Psoas muscle (tissue), 8 donors: ENCODE data around the gene MRPS24. TPM values are rescaled to one million over a fixed set of nuclear protein-coding genes. Genes with fewer than 3 reads are reported as not detected.

Source experiments
- ATAC-seq, 4 donors: fragments of 200-7000 bp; cut with Tn5 transposase; one replicate each; pipeline ENCODE4 v1.9.1; 2020; ENCODE audit warnings: moderate library complexity in 3 of 4, mild to moderate bottlenecking in 2 of 4
- DNase-seq, 2 donors: peaks; one replicate each; pipeline ENCODE4 v3.0.0-alpha.2; 2020
- H3K27ac ChIP-seq: fragments of 200-600 bp; one replicate; pipeline ENCODE4 v1.8.0; 2022
- H3K27me3 ChIP-seq, 3 donors: fragments of 200-600 bp in 1 of 3; one replicate each; pipeline versions ENCODE4 v1.6.1 to v1.8.0; 2013 to 2022; ENCODE audit warnings: low read length in 2 of 3, mild to moderate bottlenecking in 2 of 3, moderate library complexity in 1 of 3; ENCODE audit not compliant: insufficient read depth in 3 of 3
- H3K36me3 ChIP-seq, 2 donors: fragments of 200-600 bp in 1 of 2; one replicate each; pipeline versions ENCODE4 v1.6.1 to v1.8.0; 2013 to 2022; ENCODE audit warnings: low read depth in 1 of 2, mild to moderate bottlenecking in 1 of 2, moderate library complexity in 1 of 2; ENCODE audit not compliant: insufficient read depth in 1 of 2
- H3K4me1 ChIP-seq: fragments of 200-600 bp; one replicate; pipeline ENCODE4 v1.8.0; 2022
- H3K4me3 ChIP-seq: fragments of 200-600 bp; one replicate; pipeline ENCODE4 v1.8.0; 2022; ENCODE audit warnings: mild to moderate bottlenecking
- H3K9me3 ChIP-seq: fragments of 200-600 bp; one replicate; pipeline ENCODE4 v1.8.0; 2022
- CTCF ChIP-seq: fragments of 200-600 bp; IDR thresholded peaks from one replicate; pipeline ENCODE4 v1.8.0; 2022; ENCODE audit warnings: antibody characterized with exemption
- WGBS, 3 donors: extraction: QIAGEN DNeasy Blood & Tissue Kit; methylation state at CpG; one replicate each; pipeline versions ENCODE4 v1.1.6 to v1.1.7; 2013; 5-methylcytosine and 5-hydroxymethylcytosine counted together
- intact Hi-C, 2 donors: fragments of 100-400 bp; cut with DNase I; formaldehyde crosslinking; loops; one replicate each; pipeline versions ENCODE4 v1.11.0 to v1.14.2; 2022
- polyA plus RNA-seq, 3 donors: library from polyadenylated mRNA; stranded (reverse); fragments of 200-250 nt; gene quantifications; one replicate each; pipeline ENCODE4 v1.2.3, GENCODE V29; 2013
- total RNA-seq, 4 donors: library from RNA; stranded (reverse); fragmentation: NEBNext Ultra II Directional in 2 of 4; extraction: Animal tissue kit (Norgen Biotek cat#: 25700) in 2 of 4; gene quantifications; one replicate each; pipeline versions ENCODE4 v1.2.1 to v1.2.4, GENCODE V29; 2021 to 2023
- donor health status: healthy with polysubstance abuse.
- donor health status: DM: no; HTN: no; CAD: no; lungs with moderate emphysema.
- donor health status: Bipolar disorder and iron deficiency.
- donor health status: healthy.
- donor health status: DM: yes; HTN: yes; CAD: no.
- donor health status: DM: no; HTN: no; CAD: no.
- donor health status: DM: no; HTN: no; CAD: no.
- donor health status: DM: yes; HTN: yes; CAD: no.

MRPS24 gene
- total and polyA plus RNA-seq, 7 donors = 173 to 430 (median 200) TPM

- H3K36me3 ChIP-seq = peaks cover 0 to 85% of the 10 kb centered on the region in 2 donors
- H3K27me3 ChIP-seq = no peaks in the 10 kb centered on the region
- no peaks in the 10 kb centered on the region for H3K9me3 ChIP-seq
- H3K4me3 ChIP-seq = no peak overlapping the region
- intact Hi-C loops = no loop called here
- WGBS, 3 donors = 65 to 80% (median 68%) methylated on average over 38 of the region's 38 CpGs
- TF ChIP-seq CTCF = no peak
- DNase-seq = peak in 1 of 2 donors; percentile 70
- peak; percentile 50 to 80 (median 65) for ATAC-seq
- H3K27ac ChIP-seq = peak overlapping the region; percentile 83
- H3K4me1 ChIP-seq = peaks cover 39% of the 10 kb centered on the region
These were observed 8.9 kb upstream of the MRPS24 start for GRCh38 chr7:43877968-43878864.

GRCh38 chr7:43876976-43877745 lies 7.8 kb upstream of the MRPS24 start:
- ATAC-seq (no peak), DNase-seq (peak in 1 of 2 donors; percentile 53)
- 84 to 93% (median 85%) methylated on average over 29 of the region's 29 CpGs for WGBS, 3 donors
- peaks cover 48% of the 10 kb centered on the region for H3K4me1 ChIP-seq
- H3K9me3 ChIP-seq = no peaks in the 10 kb centered on the region
- H3K36me3 ChIP-seq = peaks cover 0 to 78% of the 10 kb centered on the region in 2 donors
- no peaks in the 10 kb centered on the region for H3K27me3 ChIP-seq
- intact Hi-C loops = no loop called here
- no peak overlapping the region for H3K4me3 ChIP-seq
- H3K27ac ChIP-seq = peak overlapping the region; percentile 83
- TF ChIP-seq CTCF = no peak

- Histone ChIP-seq H3K27ac (no peak overlapping the region), H3K4me3 (no peak overlapping the region), H3K27me3 (no peaks in the 10 kb centered on the region), H3K9me3 (no peaks in the 10 kb centered on the region), H3K4me1 (peaks cover 56% of the 10 kb centered on the region), H3K36me3 (peaks cover 0 to 70% of the 10 kb centered on the region in 2 donors)
- intact Hi-C loops = no loop called here
- ATAC-seq = no peak
- 84 to 93% (median 88%) methylated on average over 7 of the region's 7 CpGs for WGBS, 3 donors
- DNase-seq = no peak
- no peak for TF ChIP-seq CTCF
These were observed 6.9 kb upstream of the MRPS24 start for GRCh38 chr7:43876241-43876640.

- intact Hi-C loops = loop anchor here (2.0 to 5.0 kb wide), 2 partner anchors 54 kb away; partner anchors contain the start of gene UBE2D4 (in 2 of the 2)
- H3K9me3 ChIP-seq = no peaks in the 10 kb centered on the region
- peaks cover 0 to 41% of the 10 kb centered on the region in 2 donors for H3K36me3 ChIP-seq
- no peaks in the 10 kb centered on the region for H3K27me3 ChIP-seq
- DNase-seq = peak; percentile 69 to 79
- TF ChIP-seq CTCF = no peak
- H3K27ac ChIP-seq = peak overlapping the region; percentile 86
- H3K4me3 ChIP-seq = no peak overlapping the region
- 66 to 88% (median 72%) methylated on average over 5 of the region's 5 CpGs for WGBS, 3 donors
- peak in 3 of 4 donors; percentile 42 to 62 (median 54) for ATAC-seq
- H3K4me1 ChIP-seq = peaks cover 54% of the 10 kb centered on the region
These were observed 4.0 kb upstream of the MRPS24 start for GRCh38 chr7:43873300-43873699.
